BJ (cell line): ENCODE results near the gene MAK. TPM values are rescaled to one million over a fixed set of nuclear protein-coding genes. Genes with fewer than 3 reads are reported as not detected.
A peak's percentile ranks its signal among the peaks of the same experiment; 100 is the strongest.

Source experiments
- CTCF ChIA-PET: fragments of 350-600 bp; formaldehyde crosslinking; extraction: SDS; loops from one replicate; lab custom pipeline; 2021; ENCODE audit warnings: antibody characterized with exemption, inconsistent platforms; lab: Yijun Ruan, JAX
- POLR2A ChIA-PET: fragments of 300-600 bp; sonication (Branson Sonifier 250); formaldehyde crosslinking; extraction: SDS; loops from one replicate; lab custom pipeline; 2021; ENCODE audit warnings: antibody characterized with exemption; lab: Charles Lee
- DNase-seq: peaks from one replicate; pipeline ENCODE4 v3.0.0-alpha.2; 2011; ENCODE audit warnings: low read depth
- H3K27me3 ChIP-seq: 2 replicates; pipeline ENCODE4 v1.6.0; 2011; ENCODE audit warnings: low read length; ENCODE audit not compliant: control insufficient read depth, insufficient read depth
- H3K36me3 ChIP-seq: 2 replicates; pipeline ENCODE4 v1.5.1; 2011; ENCODE audit warnings: low read length; ENCODE audit not compliant: control insufficient read depth, insufficient read depth
- H3K4me3 ChIP-seq: 2 replicates; pipeline ENCODE4 v1.5.1; 2011; ENCODE audit warnings: low read depth, mild to moderate bottlenecking, control low read depth, low read length
- polyA plus RNA-seq: library from polyadenylated mRNA; depleted of rRNA; stranded (reverse); fragments of >200 nt; gene quantifications from 2 replicates; pipeline ENCODE4 v1.2.3, GENCODE V29; 2011
- TF ChIP-seq, protein P1 (sequence below): IDR thresholded peaks from 2 replicates; pipeline ENCODE4 v1.5.1; 2011; ENCODE audit warnings: low read depth, mild to moderate bottlenecking, control low read depth, inconsistent platforms, low read length, moderate library complexity; ENCODE audit not compliant: insufficient read depth

Gene MAK
- polyA plus RNA-seq, 1 experiment, result not detected

DNA sequence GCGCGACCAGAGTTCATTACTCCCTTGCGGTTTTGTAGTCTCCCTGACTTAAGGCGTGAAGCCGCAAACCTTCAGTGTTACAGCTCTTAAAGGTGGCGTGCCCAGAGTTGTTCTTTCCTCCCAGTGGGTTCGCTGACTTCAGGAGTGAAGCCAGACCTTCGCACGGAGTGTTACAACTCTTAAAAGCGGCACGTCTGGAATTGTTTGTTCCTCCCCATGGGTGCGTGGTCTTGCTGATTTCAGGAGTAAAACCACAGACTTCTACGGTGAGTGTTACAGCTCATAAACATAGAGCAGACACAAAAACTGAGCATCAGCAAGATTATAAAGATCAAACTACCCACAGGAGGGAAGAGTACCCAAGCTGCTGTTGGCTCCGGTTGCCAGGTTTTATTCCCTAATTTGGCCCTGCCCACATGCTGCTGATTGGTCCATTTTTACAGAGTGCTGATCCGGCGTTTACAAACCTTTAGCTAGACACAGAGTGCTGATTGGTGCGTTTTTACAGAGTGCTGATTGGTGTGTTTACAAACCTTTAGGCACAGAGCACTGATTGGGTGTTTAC is 105.1 kb downstream of the MAK start:
- no peak overlapping the region for H3K4me3 ChIP-seq
- no peak for DNase-seq
- POLR2A ChIA-PET, result no interaction called here

DNA sequence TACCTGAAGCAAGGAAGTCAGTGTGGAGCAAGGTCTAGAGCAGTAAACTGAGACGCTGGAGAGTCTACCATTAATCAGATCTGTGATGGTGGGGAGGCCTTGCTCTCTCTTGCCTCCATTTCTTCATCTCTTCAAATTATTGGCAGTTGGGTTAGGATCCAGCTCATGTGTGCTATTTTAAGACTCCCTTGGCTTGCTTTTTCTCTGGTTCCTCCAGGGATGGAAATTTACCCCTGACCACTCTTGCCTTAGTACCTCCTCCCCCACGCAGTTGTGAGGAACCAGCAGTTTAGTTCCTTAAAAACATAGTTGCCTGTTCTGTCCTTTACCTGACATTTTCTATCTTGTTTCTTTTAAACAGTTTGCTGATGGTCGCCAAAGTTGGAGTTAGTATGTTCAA is 108.1 kb downstream of the MAK start:
- Histone ChIP-seq H3K27me3 (no peaks in the 10 kb centered on the region), H3K36me3 (peaks cover 16% of the 10 kb centered on the region), H3K4me3 (no peak overlapping the region)
- ChIA-PET CTCF (interaction anchor here (1.4 kb wide), 1 partner anchor 13 kb away, joined by 4 read pairs; no protein-coding TSS in a partner anchor), POLR2A (no interaction called here)
- TF ChIP-seq, protein P1, sequence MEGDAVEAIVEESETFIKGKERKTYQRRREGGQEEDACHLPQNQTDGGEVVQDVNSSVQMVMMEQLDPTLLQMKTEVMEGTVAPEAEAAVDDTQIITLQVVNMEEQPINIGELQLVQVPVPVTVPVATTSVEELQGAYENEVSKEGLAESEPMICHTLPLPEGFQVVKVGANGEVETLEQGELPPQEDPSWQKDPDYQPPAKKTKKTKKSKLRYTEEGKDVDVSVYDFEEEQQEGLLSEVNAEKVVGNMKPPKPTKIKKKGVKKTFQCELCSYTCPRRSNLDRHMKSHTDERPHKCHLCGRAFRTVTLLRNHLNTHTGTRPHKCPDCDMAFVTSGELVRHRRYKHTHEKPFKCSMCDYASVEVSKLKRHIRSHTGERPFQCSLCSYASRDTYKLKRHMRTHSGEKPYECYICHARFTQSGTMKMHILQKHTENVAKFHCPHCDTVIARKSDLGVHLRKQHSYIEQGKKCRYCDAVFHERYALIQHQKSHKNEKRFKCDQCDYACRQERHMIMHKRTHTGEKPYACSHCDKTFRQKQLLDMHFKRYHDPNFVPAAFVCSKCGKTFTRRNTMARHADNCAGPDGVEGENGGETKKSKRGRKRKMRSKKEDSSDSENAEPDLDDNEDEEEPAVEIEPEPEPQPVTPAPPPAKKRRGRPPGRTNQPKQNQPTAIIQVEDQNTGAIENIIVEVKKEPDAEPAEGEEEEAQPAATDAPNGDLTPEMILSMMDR, result no peak
- no peak for DNase-seq

More for the DNA sequence above, 105.1 kb downstream of the MAK start:
- CTCF ChIA-PET, result interaction anchor here (0.8 to 2.7 kb wide), 3 partner anchors 10 to 32 kb away, joined by 3 to 6 read pairs (median 4); partner anchors contain the start of gene TMEM14C
- H3K27me3 ChIP-seq, result no peaks in the 10 kb centered on the region
- peaks cover 9% of the 10 kb centered on the region for H3K36me3 ChIP-seq
- TF ChIP-seq, protein P1, result no peak

DNA sequence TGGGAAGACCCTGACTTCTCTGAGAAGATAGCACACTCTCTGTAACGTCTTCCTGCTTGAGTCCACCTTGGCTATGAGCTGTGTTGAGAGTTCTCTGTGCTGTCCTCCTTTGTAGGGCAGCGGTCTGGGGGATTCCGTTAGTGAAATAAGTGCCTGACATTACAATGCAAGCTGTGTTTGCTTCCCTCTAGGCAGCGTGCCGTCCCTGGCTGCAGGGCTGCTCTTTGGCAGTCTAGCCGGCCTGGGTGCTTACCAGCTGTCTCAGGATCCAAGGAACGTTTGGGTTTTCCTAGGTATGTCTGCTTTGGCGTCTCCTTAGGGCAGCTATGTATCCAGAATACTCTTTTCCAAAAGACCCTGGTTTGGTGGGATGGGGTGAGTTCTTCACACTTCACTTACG is 112.6 kb downstream of the MAK start:
- POLR2A ChIA-PET, result no interaction called here
- DNase-seq, result no peak
- CTCF ChIA-PET, result no interaction called here
- H3K36me3 ChIP-seq, result peaks cover 12% of the 10 kb centered on the region
- H3K4me3 ChIP-seq, result no peak overlapping the region
- H3K27me3 ChIP-seq, result no peaks in the 10 kb centered on the region
- TF ChIP-seq, protein P1, result no peak

DNA sequence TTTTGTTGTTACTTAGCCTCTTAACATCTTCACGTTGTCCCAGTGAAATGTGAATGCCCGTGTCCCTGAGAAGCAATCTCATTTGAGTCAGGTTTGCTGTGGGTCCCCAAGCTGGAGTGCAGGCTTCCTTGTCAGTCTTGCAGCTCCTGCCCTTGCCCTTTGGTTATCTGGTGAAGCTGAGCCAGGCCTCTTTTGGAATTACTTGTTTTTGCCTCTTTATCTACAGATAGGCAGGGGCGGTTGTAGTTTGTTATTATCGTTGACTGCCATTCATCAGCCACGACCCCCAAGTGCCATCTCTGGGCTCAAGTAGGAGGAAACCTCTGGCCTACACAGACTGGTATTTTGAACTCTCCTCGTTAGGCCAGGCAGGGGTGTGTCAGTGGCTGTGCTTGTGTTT is 113.3 kb downstream of the MAK start:
- H3K4me3 ChIP-seq, result no peak overlapping the region
- TF ChIP-seq, protein P1, result no peak
- no peak for DNase-seq
- H3K36me3 ChIP-seq, result peaks cover 12% of the 10 kb centered on the region
- ChIA-PET POLR2A (no interaction called here), CTCF (no interaction called here)
- H3K27me3 ChIP-seq, result no peaks in the 10 kb centered on the region

DNA sequence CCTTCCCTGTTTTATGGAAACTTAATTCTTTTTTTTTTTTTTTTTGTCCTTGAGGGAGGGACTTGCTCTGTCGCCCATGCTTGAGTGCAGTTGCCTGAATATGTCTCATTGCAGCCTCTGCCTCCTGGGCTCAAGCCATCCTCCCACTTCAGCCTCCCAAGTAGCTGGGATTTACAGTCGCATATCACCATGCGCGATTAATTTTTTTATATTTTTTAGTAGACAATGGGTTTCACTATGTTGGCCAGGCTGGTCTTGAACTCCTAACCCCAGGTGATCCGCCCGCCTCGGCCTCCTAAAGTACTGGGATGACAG is 114.8 kb downstream of the MAK start:
- CTCF ChIA-PET, result interaction anchor here (2.3 kb wide), 1 partner anchor 9 kb away, joined by 6 read pairs; no protein-coding TSS in a partner anchor
- DNase-seq, result no peak
- TF ChIP-seq, protein P1, result no peak
- Histone ChIP-seq H3K27me3 (no peaks in the 10 kb centered on the region), H3K4me3 (peak overlapping the region; percentile 61), H3K36me3 (peaks cover 8% of the 10 kb centered on the region)
- POLR2A ChIA-PET, result interaction anchor here (0.6 kb wide), 1 partner anchor 11 kb away, joined by 15 read pairs; no protein-coding TSS in a partner anchor
